ENCODE measurements around the gene TSKS.

Gene TSKS

GRCh38 chr19:49699364-49699763 is 63.7 kb downstream of the TSKS start:
- no peaks in the 10 kb centered on the region for H3K27me3 ChIP-seq (replicated peaks)
- in situ Hi-C loops (cut with HindIII; ENCODE audit: low pct_ligation_motif_present, low sequenced_read_pairs) = no loop called here
- H3K36me3 ChIP-seq (replicated peaks) = no peaks in the 10 kb centered on the region
- DNase-seq = no peak
- H3K27ac ChIP-seq = no peak overlapping the region
- TF ChIP-seq CTCF (IDR thresholded peaks at IDR 0.05; ENCODE audit: low read depth, low read length, missing control alignments) = no peak
- H3K4me3 ChIP-seq (ENCODE audit: low read depth, low read length) = no peak overlapping the region

GRCh38 chr19:49696865-49697264 is 66.2 kb downstream of the TSKS start:
- Histone ChIP-seq H3K27me3 (replicated peaks) (no peaks in the 10 kb centered on the region), H3K27ac (no peak overlapping the region), H3K4me3 (ENCODE audit: low read depth, low read length) (no peak overlapping the region), H3K36me3 (replicated peaks) (no peaks in the 10 kb centered on the region)
- DNase-seq = no peak
- in situ Hi-C loops (cut with HindIII; ENCODE audit: low pct_ligation_motif_present, low sequenced_read_pairs) = no loop called here
- no peak for TF ChIP-seq CTCF (IDR thresholded peaks at IDR 0.05; ENCODE audit: low read depth, low read length, missing control alignments)

GRCh38 chr19:49696115-49696514 is 67.0 kb downstream of the TSKS start:
- TF ChIP-seq CTCF (IDR thresholded peaks at IDR 0.05; ENCODE audit: low read depth, low read length, missing control alignments) = no peak
- no peaks in the 10 kb centered on the region for H3K27me3 ChIP-seq (replicated peaks)
- H3K4me3 ChIP-seq (ENCODE audit: low read depth, low read length) = no peak overlapping the region
- in situ Hi-C loops (cut with HindIII; ENCODE audit: low pct_ligation_motif_present, low sequenced_read_pairs) = no loop called here
- no peaks in the 10 kb centered on the region for H3K36me3 ChIP-seq (replicated peaks)
- no peak for DNase-seq
- no peak overlapping the region for H3K27ac ChIP-seq

GRCh38 chr19:49692147-49692506 is 71.0 kb downstream of the TSKS start:
- DNase-seq = no peak
- H3K4me3 ChIP-seq (ENCODE audit: low read depth, low read length) = peak overlapping the region; percentile 52
- no peak for TF ChIP-seq CTCF (IDR thresholded peaks at IDR 0.05; ENCODE audit: low read depth, low read length, missing control alignments)
- H3K27ac ChIP-seq = no peak overlapping the region
- H3K36me3 ChIP-seq (replicated peaks) = no peaks in the 10 kb centered on the region
- in situ Hi-C loops (cut with HindIII; ENCODE audit: low pct_ligation_motif_present, low sequenced_read_pairs) = no loop called here
- no peaks in the 10 kb centered on the region for H3K27me3 ChIP-seq (replicated peaks)

- Histone ChIP-seq H3K27ac (no peak overlapping the region), H3K4me3 (ENCODE audit: low read depth, low read length) (peak overlapping the region; percentile 52), H3K36me3 (replicated peaks) (no peaks in the 10 kb centered on the region), H3K27me3 (replicated peaks) (no peaks in the 10 kb centered on the region)
- in situ Hi-C loops (cut with HindIII; ENCODE audit: low pct_ligation_motif_present, low sequenced_read_pairs) = no loop called here
- no peak for TF ChIP-seq CTCF (IDR thresholded peaks at IDR 0.05; ENCODE audit: low read depth, low read length, missing control alignments)
- peak; percentile 61 for DNase-seq
Observed at GRCh38 chr19:49691243-49692146, 71.6 kb downstream of the TSKS start.

All from brain microvascular endothelial cell (primary cell).